Astrocyte (in vitro differentiated cells and primary cell): ENCODE results near the gene EVI2B. TPM values are rescaled to one million over a fixed set of nuclear protein-coding genes. Genes with fewer than 3 reads are reported as not detected.

Experiments
- DNase-seq: peaks from one replicate; pipeline ENCODE4 v3.0.0-alpha.2; 2010; ENCODE audit warnings: low read depth
- FAIRE-seq: peaks from 2 replicates; lab custom pipeline; 2011; peaks lifted over from hg19 to GRCh38; lab: Jason Lieb, UNC
- H2AFZ ChIP-seq: 2 replicates; pipeline ENCODE4 v1.6.0; 2012; ENCODE audit warnings: low read depth, low read length, inconsistent platforms
- H3K27ac ChIP-seq: 2 replicates; pipeline ENCODE4 v1.5.1; 2011; ENCODE audit warnings: low read depth, low read length, inconsistent platforms
- H3K27me3 ChIP-seq: 2 replicates; pipeline ENCODE4 v1.6.0; 2011; ENCODE audit warnings: low read length, inconsistent platforms; ENCODE audit not compliant: insufficient read depth
- H3K36me3 ChIP-seq: 2 replicates; pipeline ENCODE4 v1.5.1; 2011; ENCODE audit warnings: low read length, inconsistent platforms; ENCODE audit not compliant: insufficient read depth
- H3K4me1 ChIP-seq: 2 replicates; pipeline ENCODE4 v1.5.1; 2011; ENCODE audit warnings: low read length, inconsistent platforms; ENCODE audit not compliant: insufficient read depth
- H3K4me2 ChIP-seq: 2 replicates; pipeline ENCODE4 v1.6.0; 2012; ENCODE audit warnings: low read length, inconsistent platforms
- H3K4me3 ChIP-seq: 2 replicates; pipeline ENCODE4 v1.5.1; 2011; ENCODE audit warnings: low read depth, mild to moderate bottlenecking, low read length, inconsistent platforms; ENCODE audit not compliant: insufficient read depth
- H3K79me2 ChIP-seq: 2 replicates; pipeline ENCODE4 v1.6.0; 2012; ENCODE audit warnings: mild to moderate bottlenecking, low read length, inconsistent platforms; ENCODE audit not compliant: insufficient read depth
- H3K9ac ChIP-seq: 2 replicates; pipeline ENCODE4 v1.6.0; 2012; ENCODE audit warnings: mild to moderate bottlenecking, low read length, inconsistent platforms
- H3K9me3 ChIP-seq: 2 replicates; pipeline ENCODE4 v1.5.1; 2012; ENCODE audit warnings: low read depth, mild to moderate bottlenecking, low read length, inconsistent platforms; ENCODE audit not compliant: insufficient read depth
- H4K20me1 ChIP-seq: 2 replicates; pipeline ENCODE4 v1.6.0; 2012; ENCODE audit warnings: low read length, inconsistent platforms; ENCODE audit not compliant: insufficient read depth
- H3K27ac Mint-ChIP-seq: one replicate; pipeline ENCODE4 v1.8.0; 2021; ENCODE audit warnings: mild to moderate bottlenecking, mixed read lengths; ENCODE audit not compliant: unreplicated experiment
- H3K27me3 Mint-ChIP-seq: one replicate; pipeline ENCODE4 v1.8.0; 2021; ENCODE audit warnings: low read depth, mixed read lengths; ENCODE audit not compliant: unreplicated experiment
- H3K36me3 Mint-ChIP-seq: one replicate; pipeline ENCODE4 v1.8.0; 2021; ENCODE audit warnings: low read depth, mixed read lengths; ENCODE audit not compliant: unreplicated experiment
- H3K4me1 Mint-ChIP-seq: one replicate; pipeline ENCODE4 v1.8.0; 2021; ENCODE audit warnings: low read depth, mixed read lengths; ENCODE audit not compliant: unreplicated experiment
- H3K4me3 Mint-ChIP-seq: one replicate; pipeline ENCODE4 v1.8.0; 2021; ENCODE audit warnings: mild to moderate bottlenecking, moderate library complexity, mixed read lengths; ENCODE audit not compliant: unreplicated experiment
- H3K9me3 Mint-ChIP-seq: one replicate; pipeline ENCODE4 v1.8.0; 2021; ENCODE audit warnings: mild to moderate bottlenecking, mixed read lengths; ENCODE audit not compliant: unreplicated experiment
- EZH2 ChIP-seq: IDR thresholded peaks from 2 replicates; pipeline ENCODE4 v1.6.1; 2012; ENCODE audit warnings: mild to moderate bottlenecking, low read length, inconsistent platforms; ENCODE audit not compliant: insufficient read depth
- total RNA-seq: library from RNA; stranded (reverse); gene quantifications from 2 replicates; pipeline ENCODE4 v1.2.1, GENCODE V29; 2021
- TF ChIP-seq, protein P1 (sequence below): IDR thresholded peaks from 2 replicates; pipeline ENCODE4 v1.5.1; 2011; ENCODE audit warnings: low read depth, mild to moderate bottlenecking, inconsistent platforms, low read length, moderate library complexity; ENCODE audit not compliant: insufficient read depth

Gene EVI2B
- total RNA-seq, 1 donor from 2014 or later, result 0.11 TPM

DNA sequence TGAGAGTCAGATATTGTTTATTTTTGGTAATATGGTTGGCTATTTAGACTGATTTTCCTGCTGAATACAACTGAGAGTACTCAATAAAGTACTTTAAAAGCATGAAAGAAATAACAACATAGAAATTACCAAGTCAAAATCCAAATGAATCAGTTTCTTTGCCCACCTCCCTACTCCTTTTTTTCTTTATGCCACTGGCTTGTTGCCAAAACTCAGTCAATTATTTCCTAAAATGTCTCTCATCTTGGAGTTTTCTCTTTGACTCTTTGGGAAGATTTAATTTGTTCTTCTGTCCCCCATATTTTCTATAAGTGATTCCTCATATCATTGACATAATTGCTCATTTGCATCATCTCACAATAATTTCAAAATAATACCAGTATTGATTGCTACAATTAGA, 14.2 kb downstream of the EVI2B start:
- no peaks in the 10 kb centered on the region for H3K36me3 ChIP-seq
- H3K79me2 ChIP-seq, result no peaks in the 10 kb centered on the region
- no peaks in the 10 kb centered on the region for H3K4me1 ChIP-seq
- H3K9me3 ChIP-seq, result no peaks in the 10 kb centered on the region
- H3K27ac ChIP-seq, result no peak overlapping the region
- H3K4me3 Mint-ChIP-seq, result no peak overlapping the region
- H3K27ac Mint-ChIP-seq, result no peak overlapping the region
- DNase-seq (no peak), FAIRE-seq (no peak)
- no peaks in the 10 kb centered on the region for H3K9me3 Mint-ChIP-seq
- H4K20me1 ChIP-seq, result peaks cover 10% of the 10 kb centered on the region
- no peak overlapping the region for H3K9ac ChIP-seq
- H3K36me3 Mint-ChIP-seq, result peaks cover 6% of the 10 kb centered on the region
- no peak overlapping the region for H3K4me2 ChIP-seq
- H3K4me3 ChIP-seq, result no peak overlapping the region
- no peak overlapping the region for H2AFZ ChIP-seq
- TF ChIP-seq EZH2, result no peak
- TF ChIP-seq, protein P1, sequence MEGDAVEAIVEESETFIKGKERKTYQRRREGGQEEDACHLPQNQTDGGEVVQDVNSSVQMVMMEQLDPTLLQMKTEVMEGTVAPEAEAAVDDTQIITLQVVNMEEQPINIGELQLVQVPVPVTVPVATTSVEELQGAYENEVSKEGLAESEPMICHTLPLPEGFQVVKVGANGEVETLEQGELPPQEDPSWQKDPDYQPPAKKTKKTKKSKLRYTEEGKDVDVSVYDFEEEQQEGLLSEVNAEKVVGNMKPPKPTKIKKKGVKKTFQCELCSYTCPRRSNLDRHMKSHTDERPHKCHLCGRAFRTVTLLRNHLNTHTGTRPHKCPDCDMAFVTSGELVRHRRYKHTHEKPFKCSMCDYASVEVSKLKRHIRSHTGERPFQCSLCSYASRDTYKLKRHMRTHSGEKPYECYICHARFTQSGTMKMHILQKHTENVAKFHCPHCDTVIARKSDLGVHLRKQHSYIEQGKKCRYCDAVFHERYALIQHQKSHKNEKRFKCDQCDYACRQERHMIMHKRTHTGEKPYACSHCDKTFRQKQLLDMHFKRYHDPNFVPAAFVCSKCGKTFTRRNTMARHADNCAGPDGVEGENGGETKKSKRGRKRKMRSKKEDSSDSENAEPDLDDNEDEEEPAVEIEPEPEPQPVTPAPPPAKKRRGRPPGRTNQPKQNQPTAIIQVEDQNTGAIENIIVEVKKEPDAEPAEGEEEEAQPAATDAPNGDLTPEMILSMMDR, result no peak
- peaks cover 12% of the 10 kb centered on the region for H3K4me1 Mint-ChIP-seq
- H3K27me3 ChIP-seq, result no peaks in the 10 kb centered on the region
- H3K27me3 Mint-ChIP-seq, result no peaks in the 10 kb centered on the region

DNA sequence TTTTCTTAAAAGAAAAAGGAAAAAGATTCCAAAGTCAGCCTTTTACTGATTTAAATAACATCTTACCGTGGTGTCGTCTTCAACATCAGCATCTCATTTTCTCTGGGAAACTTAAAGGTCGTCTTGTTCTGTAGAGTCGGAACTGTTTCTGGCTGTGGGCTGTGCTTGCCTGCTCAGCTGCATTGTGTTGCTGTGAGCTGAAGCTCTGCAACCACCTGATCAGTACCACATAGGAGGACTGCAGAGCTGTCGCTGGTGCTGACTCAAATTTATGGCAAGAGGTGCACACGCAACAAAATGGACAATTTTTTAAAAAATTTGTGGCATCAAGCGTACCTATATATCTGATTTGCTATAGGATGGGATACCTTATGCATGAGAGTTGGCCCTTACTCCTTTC, 16.8 kb downstream of the EVI2B start, which contains the start of gene OMG:
OMG (minus strand) TSS at position 150 of the 400 bp plus-strand sequence. CDS start 908 bp downstream, outside the sequence.
- Histone ChIP-seq H3K27me3 (no peaks in the 10 kb centered on the region), H4K20me1 (peaks cover 10% of the 10 kb centered on the region), H3K4me3 (no peak within 1 kb of the TSS), H3K27ac (no peak within 1 kb of the TSS), H3K4me1 (no peaks in the 10 kb centered on the region), H3K9ac (no peak within 1 kb of the TSS), H3K79me2 (no peaks in the 10 kb centered on the region), H3K36me3 (no peaks in the 10 kb centered on the region), H2AFZ (no peak within 1 kb of the TSS), H3K4me2 (no peak within 1 kb of the TSS), H3K9me3 (no peaks in the 10 kb centered on the region)
- Mint-ChIP-seq H3K27ac (no peak within 1 kb of the TSS), H3K4me3 (no peak within 1 kb of the TSS), H3K36me3 (peaks cover 1% of the 10 kb centered on the region), H3K9me3 (no peaks in the 10 kb centered on the region), H3K27me3 (no peaks in the 10 kb centered on the region), H3K4me1 (peaks cover 18% of the 10 kb centered on the region)
- TF ChIP-seq, protein P1, result no peak
- DNase-seq (no peak), FAIRE-seq (no peak)

DNA sequence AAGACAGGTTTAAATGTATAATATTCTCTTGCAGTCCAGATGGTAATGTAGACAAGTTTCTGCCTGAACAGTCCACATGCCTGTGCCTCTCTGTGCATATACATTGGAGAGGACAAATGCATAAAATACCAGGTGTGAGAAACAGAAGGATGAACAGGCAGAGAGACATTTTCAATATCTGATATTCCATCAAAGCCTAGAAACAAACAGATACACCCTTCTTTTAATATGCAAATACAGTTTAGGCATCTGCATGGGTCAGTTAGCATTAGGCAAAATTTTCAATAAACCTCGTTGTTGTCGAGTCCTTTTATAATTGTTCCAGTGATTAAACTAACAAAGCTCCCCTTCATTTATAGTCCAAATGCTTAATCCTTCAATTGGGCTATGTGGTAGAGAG, 17.7 kb downstream of the EVI2B start:
- DNase-seq (no peak), FAIRE-seq (no peak)
- TF ChIP-seq EZH2, result no peak
- Histone ChIP-seq H3K79me2 (no peaks in the 10 kb centered on the region), H3K4me1 (no peaks in the 10 kb centered on the region), H3K27me3 (no peaks in the 10 kb centered on the region), H3K9ac (no peak overlapping the region), H3K36me3 (no peaks in the 10 kb centered on the region), H3K27ac (no peak overlapping the region), H2AFZ (no peak overlapping the region), H3K9me3 (no peaks in the 10 kb centered on the region), H3K4me3 (no peak overlapping the region), H4K20me1 (peaks cover 10% of the 10 kb centered on the region), H3K4me2 (no peak overlapping the region)
- Mint-ChIP-seq H3K9me3 (no peaks in the 10 kb centered on the region), H3K4me3 (no peak overlapping the region), H3K27me3 (no peaks in the 10 kb centered on the region), H3K4me1 (peaks cover 19% of the 10 kb centered on the region), H3K27ac (no peak overlapping the region), H3K36me3 (peaks cover 6% of the 10 kb centered on the region)
